ENCODE data around the gene KLK12. TPM values are rescaled to one million over a fixed set of nuclear protein-coding genes. Genes with fewer than 3 reads are reported as not detected.
A peak's percentile ranks its signal among the peaks of the same experiment; 100 is the strongest.

Gene KLK12
- total RNA-seq, 1 donor from 2014 or later: not detected

- intact Hi-C loops (cut with DNase I): no loop called here
- H3K27me3 ChIP-seq: peaks cover 51% of the 10 kb centered on the region
- no peak overlapping the region for H3K4me3 ChIP-seq
- peaks cover 9% of the 10 kb centered on the region for H3K4me1 ChIP-seq
- ATAC-seq (no peak), DNase-seq (no peak)
- TF ChIP-seq CTCF (IDR thresholded peaks at IDR 0.05): no peak
- H3K36me3 ChIP-seq: no peaks in the 10 kb centered on the region
- H3K9me3 ChIP-seq: no peaks in the 10 kb centered on the region
- H3K27ac ChIP-seq: no peak overlapping the region
Measured at GRCh38 chr19:51023946-51024345, 10.9 kb downstream of the KLK12 start.

GRCh38 chr19:51022526-51022925 is 12.3 kb downstream of the KLK12 start:
- no peak for ATAC-seq
- Histone ChIP-seq H3K4me1 (peaks cover 12% of the 10 kb centered on the region), H3K4me3 (no peak overlapping the region), H3K9me3 (no peaks in the 10 kb centered on the region), H3K27ac (no peak overlapping the region), H3K36me3 (no peaks in the 10 kb centered on the region), H3K27me3 (peaks cover 60% of the 10 kb centered on the region)
- DNase-seq: no peak
- TF ChIP-seq CTCF (IDR thresholded peaks at IDR 0.05): no peak
- intact Hi-C loops (cut with DNase I): no loop called here

GRCh38 chr19:51020988-51021651 is 13.7 kb downstream of the KLK12 start:
- Histone ChIP-seq H3K27me3 (peaks cover 60% of the 10 kb centered on the region), H3K4me3 (no peak overlapping the region), H3K9me3 (no peaks in the 10 kb centered on the region), H3K36me3 (no peaks in the 10 kb centered on the region), H3K27ac (no peak overlapping the region), H3K4me1 (peaks cover 12% of the 10 kb centered on the region)
- no peak for DNase-seq
- intact Hi-C loops (cut with DNase I): no loop called here
- peak; percentile 66 for TF ChIP-seq CTCF (IDR thresholded peaks at IDR 0.05)
- ATAC-seq: peak; percentile 51

GRCh38 chr19:51019544-51019925 is 15.3 kb downstream of the KLK12 start, which contains the start of gene KLK10:
KLK10 (minus strand) TSS chr19:51019709; CDS start chr19:51019130, 579 bp downstream.
- intact Hi-C loops (cut with DNase I): no loop called here
- TF ChIP-seq CTCF (IDR thresholded peaks at IDR 0.05): no peak
- Histone ChIP-seq H3K4me3 (peak within 1 kb of the TSS; percentile 37), H3K27me3 (peaks cover 60% of the 10 kb centered on the region), H3K9me3 (no peaks in the 10 kb centered on the region), H3K27ac (no peak within 1 kb of the TSS), H3K4me1 (peaks cover 12% of the 10 kb centered on the region), H3K36me3 (no peaks in the 10 kb centered on the region)
- DNase-seq (no peak), ATAC-seq (peak; percentile 4)

- peak; percentile 34 for ATAC-seq
- TF ChIP-seq CTCF (IDR thresholded peaks at IDR 0.05): no peak
- peak overlapping the region; percentile 37 for H3K4me3 ChIP-seq
- peaks cover 60% of the 10 kb centered on the region for H3K27me3 ChIP-seq
- no peak overlapping the region for H3K27ac ChIP-seq
- H3K4me1 ChIP-seq: peaks cover 12% of the 10 kb centered on the region
- no peak for DNase-seq
- intact Hi-C loops (cut with DNase I): no loop called here
- H3K9me3 ChIP-seq: no peaks in the 10 kb centered on the region
- no peaks in the 10 kb centered on the region for H3K36me3 ChIP-seq
Measured at GRCh38 chr19:51018745-51019543, 15.9 kb downstream of the KLK12 start.

All from upper lobe of right lung (tissue), 1 donor.